NCI-H460 (cell line): ENCODE data around the gene IRS1. TPM values are rescaled to one million over a fixed set of nuclear protein-coding genes. Genes with fewer than 3 reads are reported as not detected.
A peak's percentile ranks its signal among the peaks of the same experiment; 100 is the strongest.

Experiments
- DNase-seq: peaks from one replicate; pipeline ENCODE4 v3.0.0-alpha.2; 2016; ENCODE audit warnings: low read depth; ENCODE audit errors: extremely low read depth
- total RNA-seq: library from RNA; depleted of rRNA; stranded (reverse); fragments of >200 nt; shearing (Covaris generic); gene quantifications from 2 replicates; pipeline ENCODE4 v1.2.3, GENCODE V29; 2014

The IRS1 gene
- total RNA-seq, 1 experiment from 2014 or later, result 9.9 TPM

- no peak for DNase-seq
Measured at GRCh38 chr2:226732478-226733188, 67.0 kb downstream of the IRS1 start.

- DNase-seq, result peak; percentile 25
Measured at GRCh38 chr2:226730481-226730880, 69.1 kb downstream of the IRS1 start.

- DNase-seq, result no peak
Measured at GRCh38 chr2:226728996-226729395, 70.6 kb downstream of the IRS1 start.

- no peak for DNase-seq
Measured at GRCh38 chr2:226727251-226727650, 72.4 kb downstream of the IRS1 start.

- DNase-seq, result no peak
Measured at GRCh38 chr2:226726546-226726945, 73.1 kb downstream of the IRS1 start.

- no peak for DNase-seq
Measured at GRCh38 chr2:226725126-226725860, 74.3 kb downstream of the IRS1 start.

- no peak for DNase-seq
Measured at GRCh38 chr2:226721541-226721940, 78.1 kb downstream of the IRS1 start.

- no peak for DNase-seq
Measured at GRCh38 chr2:226720948-226721347, 78.7 kb downstream of the IRS1 start.

GRCh38 chr2:226717719-226718118, 81.9 kb downstream of the IRS1 start:
- no peak for DNase-seq

GRCh38 chr2:226716126-226716525, 83.5 kb downstream of the IRS1 start:
- DNase-seq, result no peak

- no peak for DNase-seq
Measured at GRCh38 chr2:226715347-226715990, 84.2 kb downstream of the IRS1 start.

GRCh38 chr2:226712941-226713340, 86.7 kb downstream of the IRS1 start:
- no peak for DNase-seq

GRCh38 chr2:226711606-226712296, 87.9 kb downstream of the IRS1 start:
- no peak for DNase-seq

- DNase-seq, result no peak
Measured at GRCh38 chr2:226707499-226707898, 92.1 kb downstream of the IRS1 start.

- no peak for DNase-seq
Measured at GRCh38 chr2:226705965-226706364, 93.7 kb downstream of the IRS1 start.

GRCh38 chr2:226705133-226705886, 94.3 kb downstream of the IRS1 start:
- no peak for DNase-seq

GRCh38 chr2:226703514-226703913, 96.1 kb downstream of the IRS1 start:
- no peak for DNase-seq

GRCh38 chr2:226702376-226702775, 97.2 kb downstream of the IRS1 start:
- DNase-seq, result no peak

GRCh38 chr2:226701052-226701451, 98.6 kb downstream of the IRS1 start:
- no peak for DNase-seq

- no peak for DNase-seq
Measured at GRCh38 chr2:226699321-226699720, 100.3 kb downstream of the IRS1 start.
